HG03521 (cell line): Measurements from ENCODE around the gene KCTD11.

Source experiments
- ATAC-seq: cut with Tn5 transposase; IDR thresholded peaks from one replicate; pipeline ENCODE4 v1.9.1; 2021; ENCODE audit warnings: mild to moderate bottlenecking, moderate library complexity; ENCODE audit not compliant: unreplicated experiment

Gene KCTD11

DNA sequence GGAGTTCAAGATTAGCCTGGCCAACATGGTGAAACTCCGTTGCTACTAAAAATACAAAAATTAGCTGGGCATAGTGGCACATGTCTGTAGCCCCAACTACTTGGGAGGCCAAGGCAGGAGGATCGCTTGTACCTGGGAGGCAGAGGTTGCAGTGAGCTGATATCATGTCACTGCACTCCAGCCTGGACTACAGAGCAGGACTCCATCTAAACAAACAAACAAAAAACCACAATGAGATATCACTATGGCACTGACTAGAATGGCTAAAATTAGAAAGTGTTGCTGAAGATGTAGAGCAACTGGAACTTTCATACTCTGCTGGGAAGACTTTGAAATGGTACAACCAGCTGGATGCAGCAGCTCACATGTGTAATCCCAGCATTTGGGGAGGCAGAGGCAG is 22.4 kb downstream of the KCTD11 start:
- ATAC-seq: no peak

DNA sequence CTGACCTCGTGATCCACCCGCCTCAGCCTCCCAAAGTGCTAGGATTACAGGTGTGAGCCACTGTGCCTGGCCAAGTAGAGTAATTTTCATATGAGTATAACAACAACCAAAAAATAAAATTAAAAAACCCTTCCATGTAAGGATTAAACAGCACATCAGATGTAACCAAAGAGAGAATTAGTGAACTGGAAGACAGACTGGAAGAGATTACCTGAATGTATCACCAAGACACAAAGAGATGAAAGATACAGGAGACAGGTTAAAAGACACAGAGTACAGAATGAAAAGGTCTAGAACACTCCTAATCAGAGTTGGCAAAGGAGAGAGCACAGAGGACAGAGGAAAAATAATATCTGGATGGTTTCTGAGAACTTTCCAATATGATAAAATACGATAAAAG is 27.2 kb downstream of the KCTD11 start:
- ATAC-seq: no peak

DNA sequence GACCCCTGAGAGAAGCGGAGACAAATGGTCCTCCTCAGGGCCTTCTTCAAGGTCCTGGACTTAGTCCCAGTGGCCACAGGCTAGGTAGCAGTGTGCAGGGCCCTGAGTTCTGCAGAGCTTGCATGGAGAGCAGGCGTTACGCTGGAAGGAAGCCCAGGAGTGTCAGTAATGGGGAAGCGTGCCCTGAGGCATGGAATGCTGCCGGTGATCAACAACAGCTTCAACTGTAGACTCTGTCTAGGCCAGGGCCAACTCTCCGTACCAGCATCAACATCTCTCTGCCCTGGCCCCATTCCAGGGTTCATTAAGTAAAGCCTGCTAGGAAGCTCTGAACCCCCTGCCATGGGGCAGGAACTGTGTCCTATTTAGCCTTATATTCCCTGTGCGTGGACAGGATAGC is 28.4 kb downstream of the KCTD11 start:
- no peak for ATAC-seq

DNA sequence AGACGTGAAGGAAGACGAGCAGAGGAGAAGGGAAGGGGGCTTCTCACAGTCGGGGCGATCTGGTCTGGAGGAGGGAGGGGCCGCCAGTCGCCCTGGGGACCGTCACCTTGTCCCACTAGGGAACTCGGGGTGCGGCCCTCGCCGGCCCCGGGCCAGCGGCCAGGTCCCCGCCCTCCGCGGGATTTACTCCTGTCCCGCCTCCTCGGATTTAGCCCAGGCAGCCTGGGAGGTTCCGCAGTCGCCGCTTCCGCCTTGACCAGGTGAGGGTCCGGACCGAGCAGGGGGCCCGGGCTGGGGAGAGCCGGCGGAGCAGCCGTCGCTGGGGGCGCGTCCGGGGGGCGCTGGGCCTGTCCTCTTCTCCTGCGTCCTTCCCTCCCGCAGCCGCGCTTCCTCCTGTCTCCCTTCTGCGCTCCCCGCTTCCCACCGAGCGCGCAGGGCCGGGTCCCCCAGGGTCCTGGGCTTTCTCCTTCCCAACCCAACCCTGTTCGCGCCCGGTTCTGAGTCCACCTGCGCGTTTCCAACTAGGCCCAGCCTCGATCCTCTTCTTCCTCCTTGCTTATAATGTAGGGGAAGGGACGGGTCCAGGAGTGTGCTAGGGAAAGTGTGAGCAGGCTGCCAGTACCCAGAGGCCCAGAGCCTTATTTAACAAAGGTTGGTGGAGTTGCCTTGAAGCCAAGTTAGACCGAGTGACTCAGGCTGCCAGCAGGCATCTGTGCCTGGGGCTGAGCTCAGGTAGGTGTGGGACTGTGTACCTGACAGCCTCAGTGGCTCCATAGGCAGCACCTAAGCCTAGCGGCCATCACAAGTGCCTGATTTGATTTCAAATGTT is 29.1 kb downstream of the KCTD11 start, which contains the start of gene TNK1:
TSS of gene TNK1 (plus strand) at position 235 of the 829 bp plus-strand sequence. CDS start 1,838 bp downstream, outside the sequence.
- ATAC-seq: no peak

DNA sequence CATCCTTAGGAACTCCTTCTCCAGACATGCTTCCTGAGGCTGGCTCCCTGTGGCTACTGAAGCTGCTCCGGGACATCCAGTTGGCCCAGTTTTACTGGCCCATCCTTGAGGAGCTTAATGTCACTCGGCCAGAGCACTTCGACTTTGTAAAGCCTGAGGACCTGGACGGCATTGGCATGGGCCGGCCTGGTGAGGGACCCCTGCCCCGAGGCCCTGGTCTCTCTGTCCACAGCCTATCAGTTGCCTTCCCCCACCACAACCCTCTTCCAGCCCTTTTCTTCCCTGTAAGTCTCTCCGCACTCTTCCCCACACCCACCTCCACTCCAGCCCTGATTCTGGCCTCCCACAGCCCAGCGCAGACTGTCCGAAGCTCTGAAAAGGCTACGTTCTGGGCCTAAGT is 30.9 kb downstream of the KCTD11 start:
- ATAC-seq: no peak

DNA sequence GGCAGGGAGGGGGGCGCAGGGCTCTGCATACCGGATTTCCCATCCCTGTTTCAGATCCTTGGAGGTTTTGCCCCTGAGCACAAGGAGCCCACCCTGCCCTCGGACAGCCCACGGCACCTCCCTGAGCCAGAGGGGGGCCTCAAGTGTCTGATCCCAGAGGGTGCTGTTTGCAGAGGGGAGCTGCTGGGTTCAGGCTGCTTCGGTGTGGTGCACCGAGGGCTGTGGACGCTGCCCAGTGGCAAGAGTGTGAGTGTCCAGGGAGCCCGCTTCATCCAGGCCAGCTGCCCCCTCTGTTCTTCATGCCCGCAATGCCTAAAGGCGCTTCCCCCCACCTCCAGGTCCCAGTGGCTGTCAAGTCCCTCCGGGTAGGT is 31.4 kb downstream of the KCTD11 start:
- ATAC-seq: no peak

DNA sequence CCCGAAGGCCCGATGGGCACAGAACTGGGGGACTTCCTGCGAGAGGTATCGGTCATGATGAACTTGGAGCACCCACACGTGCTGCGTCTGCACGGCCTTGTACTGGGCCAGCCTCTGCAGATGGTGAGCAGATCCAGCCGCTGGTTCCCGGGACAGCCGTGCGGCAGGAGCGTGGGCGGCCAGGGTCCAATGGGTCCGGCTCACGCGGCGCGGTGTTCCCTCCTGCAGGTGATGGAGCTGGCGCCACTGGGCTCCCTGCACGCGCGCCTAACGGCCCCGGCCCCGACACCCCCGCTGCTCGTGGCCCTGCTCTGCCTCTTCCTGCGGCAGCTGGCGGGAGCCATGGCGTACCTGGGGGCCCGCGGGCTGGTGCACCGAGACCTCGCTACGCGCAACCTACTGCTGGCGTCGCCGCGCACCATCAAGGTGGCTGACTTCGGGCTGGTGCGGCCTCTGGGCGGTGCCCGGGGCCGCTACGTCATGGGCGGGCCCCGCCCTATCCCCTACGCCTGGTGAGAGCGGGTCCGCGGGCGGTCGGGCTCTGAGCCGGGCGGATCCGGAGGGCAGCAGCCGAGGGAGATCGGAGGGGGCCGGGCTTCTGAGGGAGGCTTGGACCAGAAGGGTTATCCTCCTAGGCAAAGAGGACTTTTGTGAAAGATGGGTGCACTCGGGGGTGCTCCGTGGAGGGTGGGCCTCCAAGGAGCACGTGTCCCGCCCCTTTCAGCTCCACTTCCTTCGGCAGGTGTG is 32.0 kb downstream of the KCTD11 start:
- ATAC-seq: peak; percentile 70

DNA sequence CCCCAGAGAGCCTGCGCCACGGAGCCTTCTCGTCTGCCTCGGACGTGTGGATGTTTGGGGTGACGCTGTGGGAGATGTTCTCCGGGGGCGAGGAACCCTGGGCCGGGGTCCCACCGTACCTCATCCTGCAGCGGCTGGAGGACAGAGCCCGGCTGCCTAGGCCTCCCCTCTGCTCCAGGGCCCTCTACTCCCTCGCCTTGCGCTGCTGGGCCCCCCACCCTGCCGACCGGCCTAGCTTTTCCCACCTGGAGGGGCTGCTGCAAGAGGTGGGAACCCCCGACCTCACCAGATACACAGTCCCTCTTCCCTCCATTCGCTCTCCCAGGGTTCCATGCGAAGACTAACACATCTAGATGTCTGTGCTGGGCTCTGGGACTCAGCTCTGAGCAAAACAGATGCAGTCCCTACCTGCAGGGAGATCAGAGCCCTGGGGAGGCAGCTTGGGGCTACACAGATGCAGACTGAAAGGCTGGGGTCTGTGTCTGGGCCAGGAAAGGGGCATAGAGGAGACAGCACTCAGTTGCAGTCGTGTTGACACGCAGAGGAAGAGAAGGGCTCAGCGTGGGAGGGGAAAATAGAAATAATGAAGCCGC is 32.6 kb downstream of the KCTD11 start:
- ATAC-seq: no peak

DNA sequence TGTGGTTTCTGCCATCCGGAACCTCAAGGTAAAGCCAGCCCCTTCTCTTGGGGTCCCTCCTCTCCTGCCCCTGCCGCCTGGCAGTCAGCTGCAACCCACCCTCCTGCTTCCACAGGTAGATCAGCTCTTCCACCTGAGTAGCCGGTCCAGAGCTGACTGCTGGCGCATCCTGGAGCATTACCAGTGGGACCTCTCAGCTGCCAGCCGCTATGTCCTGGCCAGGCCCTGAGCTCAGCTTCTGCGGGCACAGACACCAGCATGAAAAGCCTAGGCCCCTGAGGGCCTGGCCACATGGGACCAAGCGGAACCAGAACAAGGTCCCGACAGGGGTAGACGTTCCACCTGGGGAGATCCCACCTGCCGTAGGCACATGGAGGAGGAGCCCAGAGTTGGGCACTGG is 36.9 kb downstream of the KCTD11 start:
- no peak for ATAC-seq

DNA sequence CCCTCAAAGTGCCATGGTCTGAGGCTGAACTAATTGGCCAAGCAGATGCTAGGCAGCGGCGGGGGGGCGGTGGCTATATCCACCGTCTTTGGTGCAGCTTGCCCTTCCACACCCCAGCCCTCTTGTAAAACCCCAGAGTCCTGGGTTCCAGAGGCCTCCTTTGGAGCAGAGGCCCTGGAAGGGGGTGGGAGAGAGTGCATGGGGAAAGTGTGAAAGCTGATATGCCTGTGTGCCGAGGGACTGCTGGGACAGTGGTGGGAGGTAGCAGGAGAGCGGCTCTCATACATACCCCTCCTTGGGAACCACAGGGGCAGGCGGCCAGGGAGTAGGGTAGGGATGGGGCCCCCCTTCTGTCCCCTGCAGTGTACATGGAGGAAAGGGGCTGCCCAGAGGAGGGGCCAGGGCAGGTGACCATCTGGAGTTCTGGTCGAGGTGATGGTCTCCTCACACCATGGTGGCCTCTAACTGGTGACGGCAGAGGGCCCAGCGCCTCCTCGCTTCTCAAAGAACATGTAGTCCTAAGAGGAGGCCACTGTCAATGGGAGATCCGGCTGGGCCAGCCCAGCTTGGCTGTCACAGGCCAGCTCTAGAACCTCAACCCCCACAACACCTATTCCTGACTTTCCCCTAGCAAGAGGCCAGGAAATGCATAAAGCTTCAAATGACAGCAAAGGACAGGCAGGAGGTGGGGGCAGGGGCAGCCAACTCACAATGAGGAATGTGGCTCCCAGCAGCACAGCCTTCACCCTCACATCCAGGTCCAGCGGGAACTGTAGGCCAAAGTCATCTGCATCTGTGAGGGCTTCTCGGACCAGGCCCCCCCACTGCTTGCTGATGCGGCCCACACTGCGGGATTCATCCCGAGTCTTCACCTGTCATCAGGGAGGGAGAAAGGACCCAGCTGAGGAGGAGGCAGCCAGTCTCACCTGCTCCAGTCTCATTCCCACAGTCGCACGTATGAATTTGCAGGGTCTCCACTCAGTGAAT is 38.3 kb downstream of the KCTD11 start:
- no peak for ATAC-seq

DNA sequence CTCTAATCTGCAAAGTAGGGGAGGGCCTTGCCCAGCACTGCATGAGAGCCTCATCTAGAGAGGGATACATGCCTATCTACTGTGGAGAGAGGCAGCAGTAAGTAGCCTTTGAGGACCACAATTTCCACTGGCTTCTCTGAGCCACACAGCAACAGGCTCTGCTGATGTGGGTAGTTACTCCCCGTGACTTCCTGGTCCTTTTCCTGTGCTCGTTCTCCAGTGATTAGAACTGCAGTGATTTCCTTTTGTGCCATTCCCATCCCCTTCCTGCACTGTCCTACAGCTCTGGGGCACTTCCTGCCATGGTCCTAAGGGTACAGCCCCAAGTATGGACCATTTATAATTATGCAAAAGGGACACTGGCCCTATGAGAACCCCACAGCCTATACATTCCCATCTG is 39.3 kb downstream of the KCTD11 start:
- ATAC-seq: no peak

DNA sequence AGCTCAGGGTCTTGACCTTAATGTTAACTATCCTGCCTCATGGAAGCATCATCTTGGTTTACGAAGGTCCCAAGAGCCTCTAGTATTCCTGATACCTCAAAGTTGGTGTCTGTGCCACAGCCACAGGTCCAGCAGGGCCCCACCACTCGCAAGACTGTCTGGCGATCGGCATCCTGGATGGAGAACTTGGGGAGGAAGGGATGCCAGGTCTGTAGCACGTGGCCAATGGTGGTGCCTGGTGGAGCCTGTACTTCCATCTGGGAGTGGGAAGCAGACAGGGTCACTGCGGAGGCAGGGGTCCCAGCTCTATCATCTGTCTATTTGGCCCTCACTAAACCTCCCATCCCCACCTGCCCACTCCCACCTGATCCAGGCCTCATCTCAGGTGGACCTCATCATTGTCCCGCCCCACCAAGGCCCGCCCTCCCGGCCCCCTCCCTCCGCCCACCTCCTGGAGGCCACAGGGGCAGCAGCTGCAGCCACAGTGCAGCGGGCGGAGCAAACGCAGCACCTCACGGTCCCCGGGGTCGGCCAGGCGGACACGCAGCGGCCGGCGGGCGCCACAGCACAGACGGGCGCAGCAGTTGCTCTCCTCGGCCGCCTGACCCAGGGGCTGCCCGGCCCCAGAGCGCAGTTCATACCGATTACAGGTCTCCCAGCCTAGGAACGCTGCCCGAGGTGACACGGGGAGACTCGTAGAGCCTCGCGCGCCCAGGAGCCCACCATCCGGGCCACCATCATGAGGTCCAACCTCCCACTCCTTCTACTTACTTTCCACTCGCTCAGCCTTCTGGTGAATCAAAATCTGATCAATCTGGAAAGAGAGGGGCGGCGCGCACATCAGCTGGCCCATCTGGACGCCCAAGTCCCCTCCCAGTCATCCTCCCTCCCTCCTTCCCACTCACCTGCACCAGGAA is 41.0 kb downstream of the KCTD11 start:
- no peak for ATAC-seq

DNA sequence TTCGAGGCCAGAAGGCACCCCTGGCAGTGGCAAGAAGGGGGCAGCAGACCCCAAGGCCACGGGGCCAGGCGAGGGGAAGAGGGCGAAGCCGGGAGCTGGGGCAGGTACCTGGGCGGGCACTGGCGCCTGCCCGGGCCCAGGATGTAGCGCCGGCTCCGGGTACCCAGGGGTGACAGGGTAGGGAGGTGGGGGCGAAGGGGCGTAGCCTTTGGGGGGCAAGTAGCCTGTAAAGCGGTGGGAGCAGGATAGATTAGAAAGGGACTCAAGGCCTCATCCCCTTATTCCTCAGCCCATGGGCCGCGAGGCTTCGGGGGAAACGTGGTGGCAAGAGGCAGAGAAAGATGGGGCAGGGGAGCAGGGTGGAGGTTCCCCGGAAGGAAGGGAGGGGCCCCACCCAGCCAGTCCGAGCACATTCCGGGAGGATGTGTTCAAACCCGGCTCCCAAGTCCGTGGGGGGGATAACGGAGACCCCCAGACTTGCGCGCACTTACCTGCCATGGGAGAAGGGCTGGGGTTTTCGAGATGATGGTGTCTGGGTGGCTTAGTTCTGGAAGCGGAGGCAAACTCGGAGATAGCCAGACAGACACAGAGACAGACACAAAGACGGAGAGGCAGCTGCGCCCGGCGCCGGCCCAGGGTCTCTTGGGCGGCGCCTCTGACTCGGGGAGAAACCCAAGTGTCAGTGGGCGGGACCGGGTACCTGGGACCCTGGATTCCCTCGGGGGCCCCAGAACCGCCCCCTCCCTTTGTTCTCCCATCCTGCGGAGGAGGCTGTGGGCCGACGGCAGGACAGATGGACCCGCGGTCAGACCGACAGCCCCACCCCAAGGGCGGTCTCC is 41.9 kb downstream of the KCTD11 start:
- peak; percentile 25 for ATAC-seq

DNA sequence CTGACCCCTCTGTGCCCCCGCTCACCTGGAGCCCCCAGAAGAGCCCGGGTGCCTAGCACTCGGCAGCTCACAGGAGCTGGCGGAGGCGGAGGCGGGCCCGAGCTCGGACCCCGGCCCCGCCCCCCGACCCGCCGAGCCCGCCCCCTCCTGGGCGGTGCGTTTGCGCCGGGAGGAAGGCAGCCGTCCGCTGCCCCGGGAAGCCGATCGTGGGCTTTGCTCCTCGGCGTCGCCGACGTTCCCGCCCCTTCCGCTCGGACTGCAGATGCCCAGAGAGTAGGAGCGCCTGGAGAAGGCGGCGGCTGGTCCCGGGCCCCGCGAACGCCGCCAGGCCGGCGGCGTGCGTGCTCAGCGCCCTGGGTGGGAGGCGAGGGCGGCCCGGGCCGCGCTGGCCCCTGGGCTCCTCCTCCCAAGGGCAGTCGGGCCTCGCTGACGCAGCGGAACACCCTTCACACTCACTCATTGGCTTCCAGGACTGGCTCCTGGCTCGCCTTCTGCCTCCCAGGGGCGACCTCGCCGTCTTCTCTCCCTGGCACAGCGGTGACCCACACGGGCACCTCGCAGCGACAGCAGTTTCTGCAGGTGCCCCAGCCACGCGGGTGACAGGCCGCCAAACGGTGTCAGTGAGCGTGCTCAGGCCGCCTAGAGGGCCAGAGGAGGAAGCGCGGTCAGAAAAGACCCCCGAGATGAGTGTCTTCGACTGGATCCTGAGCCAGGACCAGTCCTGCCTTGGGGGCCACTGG is 42.7 kb downstream of the KCTD11 start, which contains the start of gene PLSCR3:
TSS of gene PLSCR3 (minus strand) at position 74 of the 740 bp plus-strand sequence. CDS start 415 bp downstream, outside the sequence.
- ATAC-seq: peak; percentile 74

DNA sequence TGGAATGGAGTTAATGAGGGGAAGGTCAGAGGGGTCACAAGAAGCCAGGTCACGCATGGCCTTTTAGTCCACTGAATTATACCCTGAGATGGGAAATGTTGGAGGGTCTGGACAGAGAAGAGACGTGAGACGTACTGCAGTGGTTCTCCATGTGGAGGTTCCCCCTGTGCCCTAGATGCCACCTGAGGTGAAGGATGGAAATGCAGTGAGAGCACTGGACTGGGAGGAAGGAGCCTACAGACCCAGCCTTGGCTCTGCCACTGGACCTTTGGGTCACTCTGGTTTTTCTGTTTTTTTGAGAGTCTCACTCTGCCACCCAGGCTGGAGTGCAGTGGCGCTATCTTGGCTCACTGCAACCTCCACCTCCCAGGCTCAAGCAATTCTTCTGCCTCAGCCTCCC is 44.2 kb downstream of the KCTD11 start:
- no peak for ATAC-seq

DNA sequence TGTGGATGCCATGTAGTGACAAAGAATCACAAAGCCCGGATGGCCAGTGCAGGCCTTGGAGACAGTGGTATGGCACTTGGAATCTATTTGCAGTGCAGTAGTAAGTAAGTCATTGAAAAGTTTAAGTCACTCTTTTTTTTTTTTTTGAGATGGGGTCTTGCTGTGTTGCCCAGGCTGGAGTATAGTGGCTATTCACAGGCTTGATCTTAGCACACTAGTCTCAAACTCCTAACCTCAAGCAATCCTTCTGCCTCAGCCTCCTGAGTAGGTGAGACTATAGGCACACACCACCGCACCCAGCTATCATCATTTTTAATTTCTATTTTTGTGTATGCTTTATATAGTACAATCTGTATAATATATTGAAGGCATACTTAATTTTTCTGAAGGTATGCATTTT is 46.6 kb downstream of the KCTD11 start:
- no peak for ATAC-seq

DNA sequence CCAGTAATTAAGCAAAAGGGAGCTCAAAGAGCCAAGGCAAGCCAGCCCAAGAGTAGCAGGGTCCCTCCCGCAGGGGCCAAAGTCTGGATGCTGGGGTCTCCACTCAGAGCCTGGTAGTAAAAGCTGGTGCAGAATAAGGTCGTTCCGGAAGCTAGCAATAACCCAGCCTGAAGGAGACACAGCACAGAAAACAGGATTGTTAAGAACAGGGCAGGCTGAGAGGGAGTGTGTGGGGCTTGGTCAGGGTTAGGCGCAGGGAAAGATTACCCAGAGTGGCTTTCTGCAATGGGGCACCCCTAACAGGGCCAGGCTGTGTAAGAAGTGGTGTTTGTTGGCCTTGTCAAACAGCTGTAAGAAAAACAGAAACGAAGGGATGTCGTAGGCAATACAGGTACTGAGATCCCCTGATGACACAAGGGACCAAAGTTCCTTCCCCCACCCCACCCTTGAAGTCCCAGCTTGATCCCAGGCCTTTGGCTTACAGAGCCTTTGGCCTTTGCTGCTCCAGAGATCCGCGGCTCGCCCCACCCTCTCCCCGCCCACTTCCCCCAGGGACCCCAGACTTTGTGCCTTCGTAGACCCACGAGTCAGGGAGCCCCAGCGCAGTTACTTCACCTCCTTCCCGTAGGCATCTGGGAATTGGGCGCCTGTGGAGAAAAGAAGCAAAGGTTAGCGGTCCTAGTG is 51.2 kb downstream of the KCTD11 start:
- ATAC-seq: no peak

DNA sequence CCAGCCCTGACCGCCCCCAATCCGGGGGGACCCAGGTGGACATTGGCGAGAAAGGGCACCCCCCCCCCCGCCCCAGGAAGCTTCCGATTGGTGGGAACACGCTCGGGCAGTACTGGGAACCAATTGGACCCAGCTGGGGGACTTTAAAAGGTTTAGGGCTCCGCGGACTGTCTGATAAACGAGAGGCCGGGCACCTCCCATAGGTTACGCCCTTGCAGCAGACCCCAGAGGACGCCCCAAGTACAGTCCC is 51.7 kb downstream of the KCTD11 start:
- ATAC-seq: no peak
